HCEC 1CT (cell line): ENCODE results near the gene NOP56.
"Not testable (repeated sequence)": the region's sequence is repeated elsewhere in the genome, so short reads cannot be mapped to it uniquely, and the experiment has no call there.

Experiments used
- DNase-seq: peaks from one replicate; pipeline ENCODE4 v3.0.0-alpha.2; 2017

NOP56 gene

GRCh38 chr20:2690213-2690612 lies 37.8 kb downstream of the NOP56 start:
- no peak for DNase-seq

- no peak for DNase-seq
Observed at GRCh38 chr20:2690718-2691117, 38.3 kb downstream of the NOP56 start.

GRCh38 chr20:2691127-2691526 lies 38.7 kb downstream of the NOP56 start:
- no peak for DNase-seq

- DNase-seq, result no peak
Observed at GRCh38 chr20:2691663-2692035, 39.2 kb downstream of the NOP56 start.

GRCh38 chr20:2692036-2692885 lies 39.8 kb downstream of the NOP56 start, which contains the start of gene EBF4:
Gene EBF4, plus strand, starts transcription at chr20:2692780. Its CDS starts 866 bp downstream, at chr20:2693646.
- DNase-seq, result no peak

- no peak for DNase-seq
Observed at GRCh38 chr20:2692886-2693285, 40.5 kb downstream of the NOP56 start.

GRCh38 chr20:2693286-2694007 lies 41.0 kb downstream of the NOP56 start:
- DNase-seq, result no peak

GRCh38 chr20:2694008-2694471 lies 41.6 kb downstream of the NOP56 start:
- DNase-seq, result no peak

GRCh38 chr20:2694519-2694918 lies 42.1 kb downstream of the NOP56 start:
- DNase-seq, result no peak

GRCh38 chr20:2695206-2695983 lies 43.0 kb downstream of the NOP56 start:
- no peak for DNase-seq

GRCh38 chr20:2695984-2696525 lies 43.6 kb downstream of the NOP56 start:
- not testable (repeated sequence) for DNase-seq

GRCh38 chr20:2696646-2697045 lies 44.2 kb downstream of the NOP56 start:
- DNase-seq, result no peak

- no peak for DNase-seq
Observed at GRCh38 chr20:2697768-2698167, 45.3 kb downstream of the NOP56 start.

GRCh38 chr20:2698186-2698817 lies 45.9 kb downstream of the NOP56 start:
- no peak for DNase-seq

GRCh38 chr20:2698912-2699311 lies 46.5 kb downstream of the NOP56 start:
- no peak for DNase-seq

GRCh38 chr20:2699775-2700413 lies 47.5 kb downstream of the NOP56 start:
- no peak for DNase-seq

- no peak for DNase-seq
Observed at GRCh38 chr20:2700913-2701620, 48.6 kb downstream of the NOP56 start.

- DNase-seq, result no peak
Observed at GRCh38 chr20:2701671-2702081, 49.2 kb downstream of the NOP56 start.

- no peak for DNase-seq
Observed at GRCh38 chr20:2703716-2704475, 51.5 kb downstream of the NOP56 start.

- DNase-seq, result no peak
Observed at GRCh38 chr20:2705931-2706645, 53.7 kb downstream of the NOP56 start.
